KOPT-K1 (cell line): ENCODE results near the gene PTGDS.

Experiments used
- H3K27ac ChIP-seq: fragments of 200-600 bp; sonication (generic); 2 replicates; pipeline ENCODE4 v1.5.1; 2016; ENCODE audit warnings: antibody characterized with exemption, mild to moderate bottlenecking, low read depth, low read length; ENCODE audit not compliant: poor library complexity, severe bottlenecking
- H3K36me3 ChIP-seq: fragments of 200-600 bp; sonication (generic); 2 replicates; pipeline ENCODE4 v1.5.1; 2017; ENCODE audit warnings: antibody characterized with exemption, mild to moderate bottlenecking, low read length, moderate library complexity; ENCODE audit not compliant: insufficient read depth
- H3K9me3 ChIP-seq: fragments of 200-600 bp; sonication (generic); 2 replicates; pipeline ENCODE4 v1.5.1; 2017; ENCODE audit warnings: antibody characterized with exemption, low read length, mild to moderate bottlenecking; ENCODE audit not compliant: insufficient read depth, poor library complexity, severe bottlenecking

PTGDS gene

GRCh38 chr9:137030006-137030405 lies 52.7 kb downstream of the PTGDS start:
- Histone ChIP-seq H3K27ac (no peak overlapping the region), H3K9me3 (no peaks in the 10 kb centered on the region)

DNA sequence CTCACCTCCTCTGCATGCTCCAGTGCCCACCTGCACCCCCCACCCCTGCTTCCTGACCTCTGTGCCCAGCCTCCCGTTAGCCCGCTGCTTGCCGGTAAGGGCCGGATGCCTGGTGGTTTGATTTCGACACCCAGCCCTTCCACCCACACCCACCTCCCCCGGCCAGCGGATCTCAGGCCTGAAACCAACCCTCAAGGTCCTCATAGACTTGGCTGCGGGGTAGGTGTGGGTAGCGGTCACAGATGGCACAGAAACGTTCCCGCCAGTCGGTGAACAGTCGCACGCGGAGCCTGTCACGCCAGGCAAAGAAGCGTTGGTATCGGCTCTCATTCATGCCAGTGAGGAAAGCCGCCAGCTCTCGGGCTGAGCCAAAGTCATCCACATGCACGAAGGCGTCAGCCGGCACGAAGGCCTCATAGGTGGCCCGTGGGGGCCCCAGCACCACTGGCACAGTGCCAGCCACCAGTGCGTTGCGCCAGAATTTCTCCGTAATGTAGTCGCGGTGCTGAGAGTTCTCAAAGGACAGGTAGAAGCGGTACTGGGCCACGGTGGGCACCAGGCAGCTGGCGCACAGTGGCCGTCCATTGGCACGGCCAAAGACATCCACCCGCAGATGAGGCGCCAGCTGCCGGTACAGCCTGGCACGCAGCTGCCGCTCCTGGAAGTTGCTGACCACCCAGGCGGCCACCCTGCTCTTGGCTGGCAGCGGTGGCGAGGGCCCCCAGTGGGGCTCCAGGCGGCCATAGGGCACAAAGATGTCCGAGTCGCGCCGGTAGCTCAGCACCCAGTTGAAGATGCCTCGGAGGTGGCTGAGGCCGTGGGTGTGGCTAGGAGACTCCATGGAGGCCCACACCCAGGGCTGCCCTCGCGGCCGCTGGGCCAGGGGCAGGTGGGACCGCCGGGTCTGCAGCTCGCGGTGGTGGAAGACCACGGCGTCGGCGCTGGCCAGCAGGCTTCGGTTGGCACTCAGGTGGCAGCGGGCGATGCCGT lies 53.5 kb downstream of the PTGDS start:
- no peak overlapping the region for H3K27ac ChIP-seq
- no peaks in the 10 kb centered on the region for H3K36me3 ChIP-seq
- H3K9me3 ChIP-seq, result no peaks in the 10 kb centered on the region

More at GRCh38 chr9:137030006-137030405, 52.7 kb downstream of the PTGDS start:
- H3K36me3 ChIP-seq, result no peaks in the 10 kb centered on the region
